Neural progenitor cell (in vitro differentiated cells): ENCODE data around the gene ADRB2. TPM values are rescaled to one million over a fixed set of nuclear protein-coding genes. Genes with fewer than 3 reads are reported as not detected.

Experiments used
- DNase-seq: peaks from one replicate; pipeline ENCODE4 v3.0.0-alpha.2; 2016; ENCODE audit warnings: low spot score
- H2AFZ ChIP-seq: fragments of 200-600 bp; sonication (generic); replicated peaks from 2 replicates; pipeline ENCODE4 v1.6.1; 2016; ENCODE audit warnings: antibody characterized with exemption
- H3F3A ChIP-seq: fragments of 200-600 bp; sonication (generic); 2 replicates; pipeline ENCODE4 v1.6.1; 2016; ENCODE audit warnings: antibody characterized with exemption, low read depth
- H3K27ac ChIP-seq: fragments of 200-600 bp; sonication (generic); 2 replicates; pipeline ENCODE4 v1.5.1; 2016; ENCODE audit warnings: mild to moderate bottlenecking
- H3K27me3 ChIP-seq: fragments of 200-600 bp; sonication (generic); 2 replicates; pipeline ENCODE4 v1.6.1; 2016; ENCODE audit warnings: mild to moderate bottlenecking, moderate library complexity
- H3K36me3 ChIP-seq: fragments of 200-600 bp; sonication (generic); 2 replicates; pipeline ENCODE4 v1.5.1; 2016
- H3K4me1 ChIP-seq: fragments of 200-600 bp; sonication (generic); 2 replicates; pipeline ENCODE4 v1.6.1; 2016; ENCODE audit warnings: mixed run types
- H3K4me2 ChIP-seq: fragments of 200-600 bp; sonication (generic); 2 replicates; pipeline ENCODE4 v1.6.1; 2016
- H3K4me3 ChIP-seq: fragments of 200-600 bp; sonication (generic); 2 replicates; pipeline ENCODE4 v1.5.1; 2016
- H3K79me2 ChIP-seq: fragments of 200-600 bp; sonication (generic); 2 replicates; pipeline ENCODE4 v1.6.1; 2016; ENCODE audit warnings: low read depth
- H3K9ac ChIP-seq: fragments of 200-600 bp; sonication (generic); 2 replicates; pipeline ENCODE4 v1.6.1; 2016
- H3K9me3 ChIP-seq: fragments of 200-600 bp; sonication (generic); 2 replicates; pipeline ENCODE4 v1.5.1; 2016; ENCODE audit warnings: low read depth
- H4K20me1 ChIP-seq: fragments of 200-600 bp; sonication (generic); 2 replicates; pipeline ENCODE4 v1.6.1; 2016; ENCODE audit warnings: low read depth
- H3K27ac Mint-ChIP-seq: 3 replicates; pipeline ENCODE4 v1.8.0; 2021; ENCODE audit warnings: mixed read lengths
- H3K27me3 Mint-ChIP-seq: 2 replicates; pipeline ENCODE4 v1.8.0; 2022; ENCODE audit warnings: low read depth, mild to moderate bottlenecking, inconsistent platforms, moderate library complexity, mixed read lengths; ENCODE audit not compliant: insufficient read depth
- H3K36me3 Mint-ChIP-seq: 3 replicates; pipeline ENCODE4 v1.8.0; 2021; ENCODE audit warnings: mixed read lengths
- H3K4me1 Mint-ChIP-seq: 3 replicates; pipeline ENCODE4 v1.8.0; 2021; ENCODE audit warnings: mixed read lengths
- H3K4me3 Mint-ChIP-seq: 3 replicates; pipeline ENCODE4 v1.8.0; 2021; ENCODE audit warnings: mild to moderate bottlenecking, moderate library complexity, mixed read lengths
- H3K9me3 Mint-ChIP-seq: 3 replicates; pipeline ENCODE4 v1.8.0; 2020; ENCODE audit warnings: mixed read lengths
- EZH2 ChIP-seq: fragments of 200-600 bp; sonication (generic); IDR thresholded peaks from 2 replicates; pipeline ENCODE4 v1.6.1; 2017; ENCODE audit warnings: antibody characterized with exemption, mild to moderate bottlenecking, moderate library complexity
- EZH2phosphoT487 ChIP-seq: fragments of 200-600 bp; sonication (generic); IDR thresholded peaks from 2 replicates; pipeline ENCODE4 v1.6.1; 2017; ENCODE audit warnings: antibody characterized with exemption
- total RNA-seq: library from RNA; depleted of rRNA; stranded (reverse); fragments of >200 nt; gene quantifications from 2 replicates; pipeline ENCODE4 v1.2.3, GENCODE V29; 2015; ENCODE audit warnings: low replicate concordance
- TF ChIP-seq, protein P1 (sequence below): fragments of 200-600 bp; sonication (generic); IDR thresholded peaks from 2 replicates; pipeline ENCODE4 v1.5.1; 2017; ENCODE audit warnings: antibody characterized with exemption, mild to moderate bottlenecking

ADRB2 gene
- total RNA-seq, 1 donor from 2014 or later: 0.32 TPM

GRCh38 chr5:148816357-148816756 lies 10.1 kb upstream of the ADRB2 start:
- Histone ChIP-seq H3K9ac (no peak overlapping the region), H2AFZ (no peak overlapping the region)
- TF ChIP-seq, protein P1, sequence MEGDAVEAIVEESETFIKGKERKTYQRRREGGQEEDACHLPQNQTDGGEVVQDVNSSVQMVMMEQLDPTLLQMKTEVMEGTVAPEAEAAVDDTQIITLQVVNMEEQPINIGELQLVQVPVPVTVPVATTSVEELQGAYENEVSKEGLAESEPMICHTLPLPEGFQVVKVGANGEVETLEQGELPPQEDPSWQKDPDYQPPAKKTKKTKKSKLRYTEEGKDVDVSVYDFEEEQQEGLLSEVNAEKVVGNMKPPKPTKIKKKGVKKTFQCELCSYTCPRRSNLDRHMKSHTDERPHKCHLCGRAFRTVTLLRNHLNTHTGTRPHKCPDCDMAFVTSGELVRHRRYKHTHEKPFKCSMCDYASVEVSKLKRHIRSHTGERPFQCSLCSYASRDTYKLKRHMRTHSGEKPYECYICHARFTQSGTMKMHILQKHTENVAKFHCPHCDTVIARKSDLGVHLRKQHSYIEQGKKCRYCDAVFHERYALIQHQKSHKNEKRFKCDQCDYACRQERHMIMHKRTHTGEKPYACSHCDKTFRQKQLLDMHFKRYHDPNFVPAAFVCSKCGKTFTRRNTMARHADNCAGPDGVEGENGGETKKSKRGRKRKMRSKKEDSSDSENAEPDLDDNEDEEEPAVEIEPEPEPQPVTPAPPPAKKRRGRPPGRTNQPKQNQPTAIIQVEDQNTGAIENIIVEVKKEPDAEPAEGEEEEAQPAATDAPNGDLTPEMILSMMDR: no peak
- TF ChIP-seq EZH2: no peak
- no peak for TF ChIP-seq EZH2phosphoT487

GRCh38 chr5:148816782-148817181 lies 9.6 kb upstream of the ADRB2 start:
- no peaks in the 10 kb centered on the region for H3F3A ChIP-seq
- H3K9me3 Mint-ChIP-seq: no peaks in the 10 kb centered on the region
- no peaks in the 10 kb centered on the region for H3K9me3 ChIP-seq
- H3K79me2 ChIP-seq: no peaks in the 10 kb centered on the region
- H3K36me3 Mint-ChIP-seq: no peaks in the 10 kb centered on the region
- no peaks in the 10 kb centered on the region for H3K36me3 ChIP-seq
- peak overlapping the region; percentile 46 for H2AFZ ChIP-seq
- H3K27ac Mint-ChIP-seq: no peak overlapping the region
- H3K27me3 ChIP-seq: no peaks in the 10 kb centered on the region
- no peak overlapping the region for H3K4me3 ChIP-seq
- DNase-seq: peak; percentile 16
- no peaks in the 10 kb centered on the region for H3K4me1 Mint-ChIP-seq
- no peak overlapping the region for H3K9ac ChIP-seq
- no peaks in the 10 kb centered on the region for H4K20me1 ChIP-seq
- no peaks in the 10 kb centered on the region for H3K27me3 Mint-ChIP-seq
- no peak for TF ChIP-seq EZH2phosphoT487
- TF ChIP-seq, protein P1: no peak
- no peak for TF ChIP-seq EZH2
- no peaks in the 10 kb centered on the region for H3K4me1 ChIP-seq
- no peak overlapping the region for H3K4me2 ChIP-seq
- H3K27ac ChIP-seq: no peak overlapping the region
- no peak overlapping the region for H3K4me3 Mint-ChIP-seq

More at GRCh38 chr5:148816357-148816756, 10.1 kb upstream of the ADRB2 start:
- Mint-ChIP-seq H3K4me3 (no peak overlapping the region), H3K27me3 (no peaks in the 10 kb centered on the region), H3K36me3 (no peaks in the 10 kb centered on the region), H3K9me3 (no peaks in the 10 kb centered on the region), H3K27ac (no peak overlapping the region), H3K4me1 (no peaks in the 10 kb centered on the region)
- Histone ChIP-seq H3K79me2 (no peaks in the 10 kb centered on the region), H3F3A (no peaks in the 10 kb centered on the region), H3K36me3 (no peaks in the 10 kb centered on the region), H3K27me3 (no peaks in the 10 kb centered on the region), H4K20me1 (no peaks in the 10 kb centered on the region), H3K4me2 (no peak overlapping the region), H3K4me3 (no peak overlapping the region), H3K27ac (no peak overlapping the region), H3K4me1 (no peaks in the 10 kb centered on the region), H3K9me3 (no peaks in the 10 kb centered on the region)
- DNase-seq: no peak

DNA sequence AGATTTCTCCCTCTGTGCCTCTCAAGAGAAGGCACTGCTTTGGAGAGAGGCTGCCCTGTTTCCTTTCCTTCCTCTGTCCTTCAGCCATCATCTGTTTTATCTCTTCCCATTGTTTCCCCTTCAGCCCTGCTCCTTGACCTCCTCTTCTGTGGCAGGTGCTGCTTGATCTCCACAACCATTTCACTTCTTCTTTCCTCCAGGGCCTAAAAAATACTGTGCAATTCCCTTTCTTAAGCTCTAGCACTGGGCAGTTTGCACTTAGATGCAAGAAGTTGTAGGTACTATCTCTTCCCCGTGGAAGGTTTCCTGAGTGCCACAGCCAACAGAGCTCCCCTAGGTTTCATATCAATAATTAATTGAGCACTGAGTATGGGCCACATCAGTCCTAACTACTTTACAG lies 8.8 kb upstream of the ADRB2 start:
- Mint-ChIP-seq H3K4me1 (no peaks in the 10 kb centered on the region), H3K36me3 (no peaks in the 10 kb centered on the region), H3K27ac (no peak overlapping the region), H3K27me3 (no peaks in the 10 kb centered on the region), H3K9me3 (no peaks in the 10 kb centered on the region), H3K4me3 (no peak overlapping the region)
- H3K4me3 ChIP-seq: no peak overlapping the region
- H3F3A ChIP-seq: no peaks in the 10 kb centered on the region
- DNase-seq: no peak
- no peak overlapping the region for H2AFZ ChIP-seq
- no peaks in the 10 kb centered on the region for H4K20me1 ChIP-seq
- no peak overlapping the region for H3K4me2 ChIP-seq
- TF ChIP-seq EZH2phosphoT487 (no peak), EZH2 (no peak)
- TF ChIP-seq, protein P1: no peak
- H3K27me3 ChIP-seq: no peaks in the 10 kb centered on the region
- no peaks in the 10 kb centered on the region for H3K9me3 ChIP-seq
- H3K36me3 ChIP-seq: no peaks in the 10 kb centered on the region
- H3K27ac ChIP-seq: no peak overlapping the region
- H3K79me2 ChIP-seq: no peaks in the 10 kb centered on the region
- H3K9ac ChIP-seq: no peak overlapping the region
- no peaks in the 10 kb centered on the region for H3K4me1 ChIP-seq
